Erythroblast (primary cell): ENCODE results near the gene ADD3.

Source experiments
- GATA1 ChIP-seq: IDR thresholded peaks from 2 replicates; pipeline ENCODE4 v1.6.1; 2011; ENCODE audit warnings: low read depth, mild to moderate bottlenecking, control low read depth, low read length, moderate library complexity
- POLR2A ChIP-seq: IDR thresholded peaks from 2 replicates; pipeline ENCODE4 v1.6.1; 2011; ENCODE audit warnings: mild to moderate bottlenecking, low read length

- no peak for TF ChIP-seq POLR2A
- TF ChIP-seq GATA1: no peak
Measured at GRCh38 chr10:109994711-109995577, 12.8 kb upstream of the ADD3 start.
